Activated T-cell treated with anti-CD3 and anti-CD28 coated beads for 4 hours (primary cell): ENCODE results near the gene TRIM74.
"Not testable (repeated sequence)": the region's sequence is repeated elsewhere in the genome, so short reads cannot be mapped to it uniquely, and the experiment has no call there.

Source experiments
- DNase-seq: peaks from one replicate; pipeline ENCODE4 v3.0.0-alpha.2; 2020

The TRIM74 gene

DNA sequence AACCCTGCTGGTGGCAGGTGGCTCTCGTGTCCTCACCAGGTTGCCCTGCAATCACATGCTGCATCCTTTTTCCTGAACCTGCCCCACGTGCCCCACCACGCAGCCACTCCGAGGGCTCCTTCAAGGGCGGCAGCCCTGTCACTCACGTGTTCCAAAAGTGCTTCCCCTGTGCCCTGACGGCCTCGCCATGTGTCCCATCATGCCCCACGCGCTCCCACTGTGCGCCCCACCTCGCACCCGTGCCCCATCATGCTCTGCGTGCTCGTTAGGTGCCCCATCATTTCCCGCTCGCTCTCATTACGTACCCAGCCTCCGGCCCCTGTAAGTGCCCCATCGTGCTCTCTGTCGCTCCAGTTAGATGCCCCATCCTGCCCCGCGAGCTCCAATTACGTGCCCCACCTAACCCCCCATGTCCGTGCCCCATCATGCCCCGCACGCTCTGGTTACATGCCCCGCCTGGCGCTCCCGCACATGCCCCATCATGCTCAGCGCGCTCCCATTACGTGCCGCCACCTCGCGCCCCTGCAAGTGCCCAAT is at the start of gene TRIM74:
Gene TRIM74, minus strand, starts transcription at position 487 of the 537 bp plus-strand sequence. CDS start 3,309 bp downstream, outside the sequence.
- DNase-seq: not testable (repeated sequence)

DNA sequence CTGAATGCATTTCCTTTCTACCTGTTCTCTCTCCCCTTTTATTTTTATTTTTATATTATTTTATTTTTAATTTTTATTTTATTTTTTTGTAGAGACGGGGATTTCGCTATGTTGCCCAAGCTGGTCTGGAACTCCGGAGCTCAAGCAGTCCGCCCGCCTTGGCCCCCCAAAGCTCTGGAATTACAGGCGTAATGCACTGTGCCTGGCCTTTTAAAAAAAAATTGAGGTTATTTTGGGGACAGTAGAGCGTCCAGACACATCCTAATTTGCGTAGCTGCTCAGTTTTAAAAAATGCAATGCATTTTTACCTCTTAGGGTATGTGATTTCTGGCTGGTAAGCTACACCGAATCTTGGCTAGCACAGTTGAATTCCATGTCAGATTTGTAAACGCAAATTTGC is 37.2 kb upstream of the TRIM74 start:
- DNase-seq: not testable (repeated sequence)

DNA sequence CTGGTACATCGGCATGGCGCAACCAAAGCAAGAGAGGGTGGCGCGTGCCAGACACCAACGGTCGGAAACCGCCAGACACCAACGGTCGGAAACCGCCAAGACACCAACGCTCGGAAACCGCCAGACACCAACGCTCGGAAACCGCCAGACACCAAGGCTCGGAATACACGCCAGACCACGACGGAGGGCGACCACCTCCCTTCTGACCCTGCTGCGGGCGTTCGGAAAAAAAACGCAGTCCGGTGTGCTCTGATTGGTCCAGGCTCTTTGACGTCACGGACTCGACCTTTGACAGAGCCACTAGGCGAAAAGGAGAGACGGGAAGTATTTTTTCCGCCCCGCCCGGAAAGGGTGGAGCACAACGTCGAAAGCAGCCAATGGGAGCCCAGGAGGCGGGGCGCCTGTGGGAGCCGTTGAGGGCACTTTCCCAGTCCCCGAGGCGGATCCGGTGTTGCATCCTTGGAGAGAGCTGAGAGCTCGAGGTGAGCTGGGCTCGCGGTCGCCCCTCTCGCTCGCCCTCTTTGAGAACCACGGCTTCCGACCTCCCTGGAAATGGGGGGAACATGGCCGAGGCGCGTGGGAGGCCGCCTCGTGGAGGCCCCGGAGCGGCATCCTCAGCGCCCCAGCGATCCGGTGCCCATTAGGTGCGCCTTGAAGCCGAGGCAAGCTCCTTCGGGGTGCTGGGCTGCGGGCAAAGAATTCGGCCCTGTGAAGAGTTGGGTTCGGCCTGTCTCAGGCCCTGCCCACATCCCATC is 36.6 kb upstream of the TRIM74 start:
- DNase-seq: peak; percentile 82

DNA sequence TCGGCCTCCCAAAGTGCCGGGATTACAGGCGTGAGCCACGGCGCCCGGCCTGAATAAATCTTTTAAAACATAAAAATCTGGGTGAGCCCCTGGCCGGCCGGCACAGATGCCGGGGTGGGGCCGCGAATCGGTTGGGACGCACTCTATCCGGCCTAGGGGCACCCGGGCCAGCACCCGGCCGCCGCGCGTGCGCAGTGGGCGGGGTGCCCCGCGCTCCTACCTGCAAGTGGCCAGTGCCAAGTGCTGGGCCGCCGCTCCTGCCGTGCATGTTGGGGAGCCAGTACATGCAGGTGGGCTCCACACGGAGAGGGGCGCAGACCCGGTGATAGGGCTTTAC is 36.1 kb upstream of the TRIM74 start:
- peak; percentile 46 for DNase-seq

DNA sequence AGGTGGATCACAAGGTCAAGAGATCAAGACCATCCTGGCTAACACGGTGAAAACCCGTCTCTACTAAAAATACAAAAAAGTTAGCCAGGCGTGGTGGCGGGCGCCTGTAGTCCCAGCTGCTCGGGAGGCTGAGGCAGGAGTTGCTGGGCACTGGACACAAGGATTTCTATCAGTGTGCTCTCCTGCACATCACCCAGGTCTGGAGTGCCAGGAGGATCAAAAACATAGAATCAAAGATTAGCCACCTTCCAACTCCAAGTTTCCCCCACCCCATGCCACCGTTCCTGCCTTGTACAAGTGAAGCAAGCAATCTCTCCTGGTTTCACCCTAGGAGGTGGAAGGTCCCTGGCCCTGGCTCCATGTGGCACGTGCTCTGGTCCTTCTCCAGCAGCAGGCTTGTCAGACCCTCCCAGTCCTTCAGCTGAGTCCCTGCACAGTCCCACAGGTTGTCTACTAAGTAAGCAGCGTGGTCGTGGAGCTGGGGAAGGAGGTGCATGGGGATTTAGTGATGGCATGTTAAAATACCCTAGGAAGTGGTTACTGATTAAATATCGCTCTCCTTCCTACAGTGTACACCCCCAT is 28.7 kb upstream of the TRIM74 start:
- DNase-seq: not testable (repeated sequence)

DNA sequence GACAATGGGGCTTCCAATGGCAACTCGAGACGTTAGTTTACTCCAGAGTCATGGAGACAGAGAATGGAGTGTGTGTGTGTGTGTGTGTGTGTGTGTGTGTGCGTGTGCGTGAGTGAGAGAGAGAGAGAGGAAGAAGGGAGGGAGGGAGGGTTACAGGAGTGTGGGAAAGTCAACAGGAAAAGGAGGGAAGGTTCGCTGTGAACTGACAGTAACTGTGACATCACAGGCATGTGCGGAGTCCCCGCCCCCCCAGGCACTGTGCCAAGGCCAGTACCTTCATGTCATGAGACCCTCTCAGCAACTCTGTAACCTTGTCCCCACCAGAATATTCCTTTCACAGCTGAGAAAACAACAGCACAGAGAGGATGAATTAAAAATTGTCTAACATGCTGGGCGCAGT is 28.2 kb upstream of the TRIM74 start:
- DNase-seq: not testable (repeated sequence)

DNA sequence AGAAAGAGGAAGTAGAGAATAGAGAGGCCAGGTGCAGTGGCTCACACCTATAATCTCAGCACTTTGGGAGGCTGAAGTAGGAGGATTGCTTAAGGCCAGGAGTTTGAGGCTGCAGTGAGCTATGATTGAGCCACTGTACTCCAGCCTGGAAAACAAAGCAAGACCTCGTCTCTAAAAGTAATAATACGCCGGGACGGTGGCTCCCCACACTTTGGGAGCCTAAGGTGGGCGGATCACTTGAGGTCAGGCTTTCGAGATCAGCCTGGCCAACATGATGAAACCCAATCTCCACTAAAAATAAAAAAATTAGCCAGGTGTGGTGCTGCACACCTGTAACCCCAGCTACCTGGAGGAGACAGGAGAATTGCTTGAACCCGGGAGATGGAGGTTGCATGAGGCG is 26.2 kb upstream of the TRIM74 start:
- DNase-seq: not testable (repeated sequence)

DNA sequence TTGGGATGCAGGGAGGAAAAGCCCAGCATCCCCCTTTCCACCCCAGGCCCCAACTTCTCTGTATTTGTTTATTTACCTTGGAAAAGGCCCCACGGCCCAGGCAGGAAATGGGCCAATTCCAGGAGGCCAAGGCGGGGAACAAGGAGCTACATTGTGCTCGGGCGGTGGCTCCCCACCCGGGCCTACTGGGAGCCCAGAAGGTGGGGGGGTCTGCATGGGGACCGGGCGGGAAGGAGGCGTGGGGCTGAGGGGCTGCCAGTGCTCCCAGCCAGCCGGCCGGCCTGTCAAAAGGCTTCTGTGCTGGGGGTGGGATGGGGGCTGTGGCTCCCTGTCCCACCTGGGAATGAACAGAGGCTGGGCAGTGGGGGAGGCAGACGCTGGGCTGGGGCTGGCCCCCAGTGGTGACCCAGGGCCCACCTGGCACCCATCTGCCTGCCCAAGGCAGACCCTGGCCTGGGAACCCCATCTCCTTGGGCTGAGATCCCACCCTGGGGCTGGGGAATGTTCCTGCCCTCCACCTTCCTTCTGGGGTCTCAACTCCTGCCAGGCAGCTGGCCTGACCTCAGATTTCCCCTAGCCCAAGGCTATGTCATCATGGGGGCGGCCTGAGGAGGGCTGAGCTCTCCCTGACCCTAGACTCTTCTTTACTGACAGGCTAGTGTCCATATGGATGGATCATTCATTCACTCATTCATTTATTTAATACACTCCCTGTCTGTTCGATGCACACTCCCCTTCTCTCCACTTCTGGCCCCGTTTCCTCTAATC is 21.1 kb upstream of the TRIM74 start:
- not testable (repeated sequence) for DNase-seq

DNA sequence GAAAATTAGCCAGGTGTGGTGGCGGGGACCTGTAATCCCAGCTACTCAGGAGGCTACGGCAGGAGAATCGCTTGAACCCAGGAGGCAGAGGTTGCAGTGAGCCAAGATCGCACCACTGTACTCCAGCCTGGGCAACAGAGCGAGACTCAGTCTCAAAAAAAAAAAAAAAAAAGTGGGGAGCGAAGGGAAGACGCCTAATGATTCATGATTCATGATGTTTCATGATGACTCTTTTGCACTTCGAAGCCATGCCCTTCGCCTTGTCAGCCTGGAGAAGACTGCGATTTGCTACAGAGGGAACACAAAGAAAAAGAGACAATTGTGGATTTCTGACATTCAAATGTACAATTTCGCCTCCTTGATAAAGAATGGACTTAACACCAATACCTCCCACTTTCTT is 12.8 kb upstream of the TRIM74 start:
- not testable (repeated sequence) for DNase-seq

DNA sequence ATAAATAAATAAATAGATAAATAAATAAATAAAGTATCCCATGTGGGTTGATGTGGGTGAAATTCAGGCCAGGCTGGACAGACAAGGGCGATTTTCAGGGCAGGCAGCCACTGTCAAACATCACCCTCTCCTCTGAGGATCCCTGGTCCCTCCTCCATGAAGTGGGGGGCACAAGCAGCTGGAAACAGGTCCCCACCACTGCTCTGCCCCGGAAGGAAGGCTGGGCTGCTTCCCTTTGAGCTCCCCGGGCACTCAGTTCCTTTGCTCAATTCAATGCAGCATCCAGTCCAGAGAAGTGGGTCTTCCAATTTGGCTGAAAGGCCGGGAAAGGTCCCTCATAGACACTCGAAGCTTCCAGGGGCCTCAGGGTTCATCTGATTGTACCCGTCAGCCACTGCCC is 11.1 kb upstream of the TRIM74 start:
- DNase-seq: not testable (repeated sequence)

DNA sequence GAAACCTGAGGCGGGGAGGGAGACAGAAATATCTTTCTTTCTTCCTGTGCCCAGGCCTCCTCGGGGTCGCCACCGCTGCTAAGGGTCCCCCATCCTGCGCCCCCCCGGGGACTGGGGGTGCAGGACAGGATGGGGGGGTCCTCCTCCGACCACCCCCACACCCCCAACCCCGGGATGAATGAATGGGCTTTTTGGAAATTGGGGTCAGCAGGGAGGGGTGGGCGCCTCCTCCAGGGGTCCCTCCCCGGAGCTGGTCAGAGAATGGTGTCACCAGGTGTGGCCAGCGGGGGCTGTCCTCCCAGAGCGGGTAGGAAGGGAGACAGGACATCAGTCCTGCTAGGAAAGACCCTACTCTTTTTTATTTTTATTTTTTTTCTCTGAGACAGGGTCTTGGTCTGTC is 7.2 kb upstream of the TRIM74 start:
- not testable (repeated sequence) for DNase-seq

DNA sequence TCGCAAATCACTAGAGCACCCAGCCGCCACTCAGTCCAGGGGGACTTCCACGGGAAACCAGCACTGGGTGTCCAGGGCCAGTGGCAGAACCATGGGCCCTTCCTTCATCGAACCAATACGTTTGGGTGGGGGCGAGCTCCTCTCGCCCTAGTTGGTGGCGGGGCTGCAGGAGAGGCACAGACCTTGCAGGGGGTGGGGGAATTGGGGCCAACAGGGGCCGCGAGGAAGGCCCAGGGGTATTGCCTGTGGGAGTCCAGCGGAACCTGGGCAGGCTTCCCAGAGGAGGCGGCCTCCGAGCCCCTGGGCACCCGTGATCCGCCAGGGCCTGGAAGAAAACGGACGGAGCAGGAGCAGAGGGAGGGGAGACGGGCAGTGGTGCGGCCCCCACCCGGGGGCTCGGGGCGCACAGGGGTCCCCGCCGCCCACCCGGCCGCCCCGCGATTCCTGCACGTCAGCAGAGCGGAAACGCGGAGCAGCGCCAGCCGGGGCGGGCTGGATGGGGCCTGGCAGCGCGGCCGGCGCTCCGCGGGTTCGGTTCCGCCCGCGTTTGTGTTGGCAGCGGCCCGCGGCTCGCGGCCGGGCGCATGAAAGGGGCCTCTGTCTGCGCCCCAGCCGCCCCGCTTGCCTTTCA is 6.5 kb upstream of the TRIM74 start:
- not testable (repeated sequence) for DNase-seq

DNA sequence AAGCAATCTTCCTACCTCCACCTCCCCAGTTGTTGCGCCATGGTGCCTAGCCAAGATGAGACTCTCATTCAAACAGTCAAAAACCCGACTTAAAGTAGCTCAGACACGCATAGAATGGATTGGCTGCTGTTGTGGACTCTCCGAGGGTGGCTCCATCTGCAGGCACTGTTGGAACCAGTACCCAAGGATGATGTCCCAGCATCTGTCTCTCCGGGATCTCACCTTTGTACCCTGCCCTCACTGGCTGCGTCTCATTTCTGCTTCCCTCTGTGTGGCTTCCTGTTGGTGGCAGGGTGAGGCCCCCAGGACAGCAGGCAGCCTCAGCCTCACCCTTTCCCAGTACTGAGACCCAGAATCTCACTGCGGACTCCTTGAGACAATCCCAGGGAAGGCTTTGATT is 5.5 kb upstream of the TRIM74 start:
- DNase-seq: not testable (repeated sequence)

DNA sequence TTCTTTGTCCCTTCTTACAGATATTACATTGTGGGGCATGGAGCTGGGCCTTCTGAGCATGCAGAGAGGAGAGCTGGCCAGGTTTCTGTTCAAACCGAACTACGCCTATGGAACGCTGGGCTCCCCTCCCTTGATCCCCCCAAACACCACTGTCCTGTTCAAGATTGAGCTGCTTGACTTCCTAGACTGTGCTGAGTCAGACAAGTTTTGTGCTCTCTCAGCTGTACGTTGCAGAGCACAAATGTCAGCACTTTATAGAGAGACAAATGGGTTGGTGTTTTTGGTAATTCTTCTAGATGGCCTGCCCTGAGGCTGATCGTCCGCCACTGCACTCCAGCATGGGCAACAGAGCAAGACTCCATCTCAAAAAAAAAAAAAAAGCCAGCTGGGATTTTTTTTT is 2.2 kb upstream of the TRIM74 start:
- not testable (repeated sequence) for DNase-seq

DNA sequence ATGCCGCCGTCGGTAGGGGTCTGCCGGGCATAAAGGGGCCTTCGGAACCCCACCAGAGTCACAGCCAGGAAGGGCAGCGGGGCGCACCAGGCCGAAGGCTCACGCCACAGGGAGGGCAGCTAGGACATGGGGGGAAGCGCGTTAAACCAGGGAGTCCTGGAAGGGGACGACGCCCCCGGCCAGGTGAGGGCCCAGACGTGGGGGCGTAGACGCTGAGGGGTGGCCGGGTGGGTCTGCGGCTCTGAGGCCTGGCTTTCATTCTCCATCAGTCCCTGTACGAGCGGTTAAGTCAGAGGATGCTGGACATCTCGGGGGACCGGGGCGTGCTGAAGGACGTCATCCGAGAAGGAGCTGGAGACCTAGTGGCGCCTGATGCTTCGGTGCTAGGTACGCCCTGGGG is 422 bp upstream of the TRIM74 start:
- DNase-seq: not testable (repeated sequence)

DNA sequence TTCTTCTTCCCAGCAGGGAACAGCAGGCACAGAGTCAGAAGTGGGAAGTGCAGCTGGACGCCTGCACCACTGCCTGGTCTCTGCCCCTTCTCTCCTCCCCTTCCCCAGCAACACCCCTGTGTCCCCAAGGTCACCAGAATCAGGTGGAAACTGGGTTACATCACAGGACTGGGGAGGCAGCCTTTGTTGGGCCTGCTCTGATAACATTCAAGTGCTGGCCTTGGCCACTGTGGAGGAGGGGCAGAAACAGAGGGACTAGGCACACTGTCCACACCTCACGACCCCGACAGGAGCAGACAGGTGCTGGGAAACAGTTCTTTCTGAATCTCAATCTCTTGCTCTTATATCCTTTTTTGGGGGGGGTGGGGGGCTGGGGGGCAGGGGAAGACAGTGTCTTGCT is 2.4 kb downstream of the TRIM74 start:
- DNase-seq: not testable (repeated sequence)

DNA sequence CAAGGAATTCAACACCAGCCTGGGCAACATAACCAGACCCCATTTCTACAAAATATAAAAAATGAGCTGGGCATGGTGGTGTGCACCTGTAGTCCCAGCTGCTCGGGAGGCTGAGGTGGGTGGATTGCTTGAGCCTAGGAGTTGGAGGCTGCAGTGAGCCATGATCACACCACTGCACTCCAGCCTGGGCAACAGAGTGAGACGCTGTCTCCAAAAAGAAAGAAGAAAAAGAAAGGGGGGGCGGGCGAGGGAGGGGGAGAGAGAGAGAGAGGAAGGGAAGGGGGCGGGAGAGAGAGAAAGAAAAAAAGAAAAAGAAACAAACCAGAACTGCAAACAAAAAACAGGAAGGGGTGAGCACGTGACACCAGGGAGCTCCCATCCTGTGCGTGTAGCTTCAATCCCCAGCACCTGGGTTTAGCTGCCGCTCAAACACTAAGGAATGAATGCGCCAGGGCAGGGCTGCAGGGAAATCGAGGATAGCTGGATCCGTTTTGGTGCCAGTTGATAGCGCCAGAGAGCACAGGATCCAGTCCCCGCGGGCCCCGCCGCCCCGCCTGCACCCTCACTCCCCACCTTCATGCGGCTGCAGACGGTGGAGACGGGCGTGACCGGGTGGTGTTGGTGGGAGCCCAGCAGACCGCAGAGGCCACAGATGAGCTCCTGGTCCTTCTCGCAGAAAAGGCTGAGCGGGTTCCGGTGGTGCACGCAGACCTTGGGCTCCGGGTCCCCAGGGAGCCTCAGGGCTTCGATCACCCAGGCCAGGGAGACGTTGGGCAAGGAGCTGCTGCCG is 3.9 kb downstream of the TRIM74 start:
- DNase-seq: not testable (repeated sequence)

DNA sequence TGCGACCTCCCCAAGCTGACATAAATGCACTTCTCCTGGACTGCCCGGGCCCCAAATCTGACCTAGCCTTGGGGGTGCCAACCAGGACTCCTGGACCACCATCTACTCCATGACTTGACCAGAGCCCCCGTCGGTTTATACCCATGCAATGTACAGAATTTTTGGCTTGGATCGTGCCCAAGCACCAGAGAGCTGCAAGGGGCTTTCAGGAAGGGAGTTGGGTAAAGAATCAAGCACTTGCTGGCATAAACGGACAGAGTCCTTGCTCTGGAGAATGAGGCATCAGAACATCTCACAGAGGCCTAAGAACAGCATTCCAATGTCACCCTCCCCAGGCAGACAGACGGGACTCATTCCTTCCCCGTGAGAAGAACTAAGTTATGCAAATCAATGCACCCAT is 6.2 kb downstream of the TRIM74 start:
- DNase-seq: not testable (repeated sequence)

DNA sequence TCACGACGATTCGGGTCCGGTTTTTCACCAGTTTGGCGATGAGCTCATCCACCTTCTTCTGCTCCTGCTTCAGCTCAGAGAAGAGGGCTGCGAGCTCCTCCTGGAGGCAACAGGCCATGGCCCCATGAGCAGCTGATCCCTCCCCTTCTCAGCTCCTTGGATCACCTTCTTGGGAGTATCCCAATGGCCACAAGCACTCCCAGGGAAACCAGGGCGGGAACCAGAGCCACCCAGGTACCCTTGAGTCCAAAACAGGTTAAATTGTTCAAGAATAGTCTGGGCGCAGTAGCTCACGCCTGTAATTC is 8.0 kb downstream of the TRIM74 start:
- DNase-seq: not testable (repeated sequence)

DNA sequence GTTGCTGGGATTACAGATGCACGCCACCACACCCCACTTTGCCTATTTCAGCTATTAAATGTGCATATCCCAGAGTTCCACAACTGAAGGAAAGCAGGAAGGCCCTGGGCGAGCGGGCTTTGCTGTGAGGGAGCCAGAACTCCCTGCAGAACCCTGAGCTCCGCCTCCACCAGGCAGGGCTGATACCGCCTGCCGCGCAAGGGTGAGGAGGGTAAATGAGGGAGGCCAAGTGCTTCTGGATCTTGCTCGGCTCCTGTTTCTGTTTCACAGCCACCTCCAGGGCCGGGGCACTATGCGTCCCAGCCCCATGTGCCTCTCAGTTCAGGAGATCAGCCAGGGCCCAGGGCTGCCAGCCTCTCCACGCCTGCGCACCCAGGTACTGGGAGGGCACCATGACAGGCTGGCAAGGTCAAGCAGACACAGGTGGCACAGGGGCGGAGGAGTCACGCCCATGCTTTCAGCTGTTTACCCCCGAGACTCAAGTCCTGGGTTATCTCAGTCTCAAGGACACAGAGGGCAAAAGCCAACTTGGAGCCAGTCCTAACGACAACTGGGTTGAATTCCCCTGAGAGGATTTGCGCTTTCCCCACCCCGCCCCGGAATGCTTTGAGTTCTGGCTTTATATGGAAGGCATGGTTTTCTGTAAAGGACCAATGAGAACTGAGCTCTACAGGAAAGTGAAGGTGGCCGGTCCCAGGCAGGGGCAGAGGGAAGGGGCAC is 8.5 kb downstream of the TRIM74 start:
- not testable (repeated sequence) for DNase-seq

DNA sequence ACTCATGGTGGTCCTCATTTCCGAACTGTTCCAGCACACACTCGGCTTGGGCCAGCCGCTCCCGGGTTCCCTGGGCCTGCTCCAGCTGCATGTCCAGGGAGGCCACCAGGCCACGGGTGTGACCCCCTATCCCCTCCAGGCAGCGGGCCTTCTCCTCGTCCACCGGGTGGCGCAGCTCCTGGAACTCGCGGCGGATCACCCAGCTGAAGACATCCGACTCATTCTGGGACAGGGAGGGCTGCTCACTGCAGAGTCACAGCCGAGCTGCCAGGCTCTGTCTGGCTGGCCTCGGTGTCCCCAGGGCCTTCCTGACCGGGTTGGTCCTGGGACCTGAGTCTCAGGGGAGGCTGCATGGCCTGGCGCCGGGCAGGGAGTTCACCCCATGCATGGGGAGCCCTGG is 9.2 kb downstream of the TRIM74 start:
- not testable (repeated sequence) for DNase-seq
